SK-N-MC (cell line): ENCODE results near the gene FOS.

Experiments used
- DNase-seq: peaks from one replicate; pipeline ENCODE4 v3.0.0-alpha.2; 2011; ENCODE audit warnings: low read depth, low spot score
- H3K27ac ChIP-seq: fragments of 200-600 bp; sonication (generic); 2 replicates; pipeline ENCODE4 v1.5.1; 2016; ENCODE audit warnings: mixed run types
- H3K36me3 ChIP-seq: fragments of 200-600 bp; sonication (generic); 2 replicates; pipeline ENCODE4 v1.6.1; 2017; ENCODE audit warnings: antibody characterized with exemption, low read length, mixed read lengths; ENCODE audit not compliant: insufficient read depth
- H3K4me3 ChIP-seq: fragments of 200-600 bp; sonication (generic); 2 replicates; pipeline ENCODE4 v1.5.1; 2016
- H3K9ac ChIP-seq: fragments of 200-600 bp; sonication (generic); 2 replicates; pipeline ENCODE4 v1.8.0; 2017; ENCODE audit warnings: mixed run types, mixed read lengths; ENCODE audit not compliant: insufficient read length
- H3K9me3 ChIP-seq: fragments of 200-600 bp; sonication (generic); 2 replicates; pipeline ENCODE4 v1.6.1; 2017; ENCODE audit warnings: low read depth, mild to moderate bottlenecking, antibody characterized with exemption, low read length, moderate library complexity, mixed read lengths
- EZH2 ChIP-seq: fragments of 200-600 bp; sonication (generic); IDR thresholded peaks from one replicate; pipeline ENCODE4 v1.6.1; 2017; ENCODE audit warnings: antibody characterized with exemption
- FOXP2 ChIP-seq: optimal IDR thresholded peaks from 2 replicates; pipeline ENCODE3; 2011; ENCODE audit warnings: mild to moderate bottlenecking, moderate library complexity; ENCODE audit not compliant: insufficient read depth; ENCODE audit errors: extremely low read length, control extremely low read depth
- POLR2AphosphoS5 ChIP-seq: IDR thresholded peaks from 2 replicates; pipeline ENCODE4 v1.6.1; 2012; ENCODE audit warnings: mild to moderate bottlenecking, low read depth, low read length, borderline replicate concordance

The FOS gene

GRCh38 chr14:75311356-75311755, 32.7 kb downstream of the FOS start:
- TF ChIP-seq FOXP2 (no peak), EZH2 (no peak), POLR2AphosphoS5 (no peak)
- no peak overlapping the region for H3K27ac ChIP-seq
- no peaks in the 10 kb centered on the region for H3K36me3 ChIP-seq

GRCh38 chr14:75312341-75312740, 33.7 kb downstream of the FOS start:
- TF ChIP-seq FOXP2 (no peak), EZH2 (no peak), POLR2AphosphoS5 (no peak)
- Histone ChIP-seq H3K27ac (no peak overlapping the region), H3K36me3 (no peaks in the 10 kb centered on the region), H3K9ac (no peak overlapping the region), H3K9me3 (no peaks in the 10 kb centered on the region), H3K4me3 (no peak overlapping the region)
- DNase-seq, result no peak

More at GRCh38 chr14:75311356-75311755, 32.7 kb downstream of the FOS start:
- Histone ChIP-seq H3K4me3 (no peak overlapping the region), H3K9me3 (no peaks in the 10 kb centered on the region), H3K9ac (no peak overlapping the region)
- DNase-seq, result no peak

GRCh38 chr14:75313294-75313693, 34.7 kb downstream of the FOS start:
- DNase-seq, result no peak
- Histone ChIP-seq H3K9me3 (no peaks in the 10 kb centered on the region), H3K27ac (no peak overlapping the region), H3K4me3 (no peak overlapping the region), H3K36me3 (no peaks in the 10 kb centered on the region), H3K9ac (no peak overlapping the region)
- TF ChIP-seq FOXP2 (no peak), POLR2AphosphoS5 (no peak), EZH2 (no peak)

- no peak for DNase-seq
- Histone ChIP-seq H3K4me3 (no peak overlapping the region), H3K9me3 (no peaks in the 10 kb centered on the region), H3K9ac (no peak overlapping the region), H3K27ac (no peak overlapping the region), H3K36me3 (no peaks in the 10 kb centered on the region)
- TF ChIP-seq POLR2AphosphoS5 (no peak), EZH2 (no peak)
Observed at GRCh38 chr14:75315144-75315543, 36.5 kb downstream of the FOS start.

GRCh38 chr14:75317148-75317547, 38.5 kb downstream of the FOS start:
- Histone ChIP-seq H3K9ac (no peak overlapping the region), H3K27ac (no peak overlapping the region), H3K9me3 (no peaks in the 10 kb centered on the region), H3K4me3 (no peak overlapping the region), H3K36me3 (no peaks in the 10 kb centered on the region)
- TF ChIP-seq FOXP2 (no peak), POLR2AphosphoS5 (no peak), EZH2 (no peak)
- no peak for DNase-seq

GRCh38 chr14:75318353-75318752, 39.7 kb downstream of the FOS start:
- no peaks in the 10 kb centered on the region for H3K9me3 ChIP-seq
- no peak overlapping the region for H3K27ac ChIP-seq
- H3K9ac ChIP-seq, result no peak overlapping the region
- no peak for TF ChIP-seq EZH2
- no peak for TF ChIP-seq POLR2AphosphoS5
- no peak for TF ChIP-seq FOXP2
- H3K4me3 ChIP-seq, result no peak overlapping the region
- no peaks in the 10 kb centered on the region for H3K36me3 ChIP-seq
- DNase-seq, result no peak

GRCh38 chr14:75319021-75319420, 40.4 kb downstream of the FOS start:
- Histone ChIP-seq H3K27ac (no peak overlapping the region), H3K9me3 (no peaks in the 10 kb centered on the region), H3K4me3 (no peak overlapping the region), H3K36me3 (no peaks in the 10 kb centered on the region), H3K9ac (no peak overlapping the region)
- TF ChIP-seq POLR2AphosphoS5 (no peak), EZH2 (no peak), FOXP2 (no peak)
- DNase-seq, result no peak

- H3K36me3 ChIP-seq, result no peaks in the 10 kb centered on the region
- no peak overlapping the region for H3K9ac ChIP-seq
- TF ChIP-seq FOXP2 (no peak), EZH2 (no peak), POLR2AphosphoS5 (no peak)
Observed at GRCh38 chr14:75320196-75320595, 41.6 kb downstream of the FOS start.

GRCh38 chr14:75322746-75323145, 44.1 kb downstream of the FOS start:
- H3K9me3 ChIP-seq, result no peaks in the 10 kb centered on the region
- no peaks in the 10 kb centered on the region for H3K36me3 ChIP-seq
- H3K9ac ChIP-seq, result no peak overlapping the region
- TF ChIP-seq FOXP2 (no peak), POLR2AphosphoS5 (no peak), EZH2 (no peak)
- H3K4me3 ChIP-seq, result no peak overlapping the region
- H3K27ac ChIP-seq, result no peak overlapping the region
- DNase-seq, result no peak

More at GRCh38 chr14:75320196-75320595, 41.6 kb downstream of the FOS start:
- no peak overlapping the region for H3K27ac ChIP-seq
- H3K4me3 ChIP-seq, result no peak overlapping the region
- DNase-seq, result no peak
- no peaks in the 10 kb centered on the region for H3K9me3 ChIP-seq

GRCh38 chr14:75323571-75323970, 44.9 kb downstream of the FOS start:
- no peak overlapping the region for H3K27ac ChIP-seq
- no peak for DNase-seq
- TF ChIP-seq EZH2 (no peak), POLR2AphosphoS5 (no peak), FOXP2 (no peak)
- no peak overlapping the region for H3K9ac ChIP-seq
- no peaks in the 10 kb centered on the region for H3K9me3 ChIP-seq
- H3K4me3 ChIP-seq, result no peak overlapping the region
- no peaks in the 10 kb centered on the region for H3K36me3 ChIP-seq
